Mammary epithelial cell (primary cell): ENCODE results near the gene SLC10A1.

ENCODE experiments used
- CTCF ChIP-seq, 2 donors: IDR thresholded peaks in 1 of 2; conservative IDR thresholded peaks in 1 of 2; 2 replicates each; pipeline ENCODE4 v1.5.1; 2011 to 2012; ENCODE audit warnings: inconsistent platforms in 2 of 2, low read length in 2 of 2, mild to moderate bottlenecking in 2 of 2, control low read depth in 1 of 2, low read depth in 1 of 2; ENCODE audit not compliant: insufficient read depth in 1 of 2; ENCODE audit errors: extremely low read depth in 1 of 2
- EZH2 ChIP-seq: IDR thresholded peaks from 2 replicates; pipeline ENCODE4 v1.6.1; 2012; ENCODE audit warnings: low read length, inconsistent platforms, borderline replicate concordance

- TF ChIP-seq CTCF (conservative IDR thresholded peaks at IDR 0.05 in 1 of 2, IDR thresholded peaks at IDR 0.05 in 1 of 2; ENCODE audit: extremely low read depth in 1 of 2, insufficient read depth in 1 of 2, low read depth in 1 of 2, low read length in 2 of 2) (no peak), EZH2 (no peak)
Observed at GRCh38 chr14:69815556-69815955, 18.5 kb upstream of the SLC10A1 start.
